SU-DHL-6 (cell line): ENCODE measurements around the gene VSX1.

ENCODE experiments used
- CTCF ChIP-seq: fragments of 200-600 bp; sonication (generic); IDR thresholded peaks from one replicate; pipeline ENCODE4 v1.5.1; 2017; ENCODE audit warnings: antibody characterized with exemption, mild to moderate bottlenecking, low read length, moderate library complexity; ENCODE audit not compliant: insufficient read depth, poor library complexity, severe bottlenecking
- EZH2phosphoT487 ChIP-seq: fragments of 200-600 bp; sonication (generic), shearing (Covaris generic); conservative IDR thresholded peaks from 2 replicates; pipeline ENCODE4 v1.6.1; 2018; ENCODE audit warnings: mild to moderate bottlenecking, antibody characterized with exemption, low read length, moderate library complexity, mixed read lengths

GRCh38 chr20:25038103-25038410, 43.9 kb downstream of the VSX1 start:
- TF ChIP-seq CTCF (no peak), EZH2phosphoT487 (no peak)
